Measurements from ENCODE around the gene SFT2D3.

The SFT2D3 gene

GRCh38 chr2:127721978-127722355, 20.7 kb downstream of the SFT2D3 start:
- H3K27ac ChIP-seq = no peak overlapping the region
- TF ChIP-seq ZFX (IDR thresholded peaks at IDR 0.05; ENCODE audit: borderline replicate concordance) (no peak), CTCF (IDR thresholded peaks at IDR 0.05) (no peak)

GRCh38 chr2:127722807-127723206, 21.5 kb downstream of the SFT2D3 start:
- TF ChIP-seq ZFX (IDR thresholded peaks at IDR 0.05; ENCODE audit: borderline replicate concordance) (no peak), CTCF (IDR thresholded peaks at IDR 0.05) (no peak)
- H3K27ac ChIP-seq = no peak overlapping the region

GRCh38 chr2:127726158-127726880, 25.0 kb downstream of the SFT2D3 start:
- TF ChIP-seq ZFX (IDR thresholded peaks at IDR 0.05; ENCODE audit: borderline replicate concordance) (no peak), CTCF (IDR thresholded peaks at IDR 0.05) (no peak)
- H3K27ac ChIP-seq = no peak overlapping the region

GRCh38 chr2:127733113-127733815, 32.0 kb downstream of the SFT2D3 start:
- no peak overlapping the region for H3K27ac ChIP-seq
- no peak for TF ChIP-seq ZFX (IDR thresholded peaks at IDR 0.05; ENCODE audit: borderline replicate concordance)
- TF ChIP-seq CTCF (IDR thresholded peaks at IDR 0.05) = no peak

- no peak overlapping the region for H3K27ac ChIP-seq
- no peak for TF ChIP-seq ZFX (IDR thresholded peaks at IDR 0.05; ENCODE audit: borderline replicate concordance)
- TF ChIP-seq CTCF (IDR thresholded peaks at IDR 0.05) = no peak
Measured at GRCh38 chr2:127733816-127734537, 32.7 kb downstream of the SFT2D3 start.

- TF ChIP-seq CTCF (IDR thresholded peaks at IDR 0.05) (no peak), ZFX (IDR thresholded peaks at IDR 0.05; ENCODE audit: borderline replicate concordance) (no peak)
- H3K27ac ChIP-seq = no peak overlapping the region
Measured at GRCh38 chr2:127735044-127735443, 33.7 kb downstream of the SFT2D3 start.

Data from 22Rv1 (cell line).